Neural cell (in vitro differentiated cells): ENCODE measurements around the gene FKTN. TPM values are rescaled to one million over a fixed set of nuclear protein-coding genes. Genes with fewer than 3 reads are reported as not detected.

Experiments used
- H2AFZ ChIP-seq: fragments of 200-600, 300-800 bp; sonication (generic), shearing (Covaris generic); 2 replicates; pipeline ENCODE4 v1.6.0; 2014; ENCODE audit warnings: low read depth, mild to moderate bottlenecking, antibody characterized with exemption, low read length, moderate library complexity
- H3F3A ChIP-seq: fragments of 200-600 bp; shearing (Covaris generic); 2 replicates; pipeline ENCODE4 v1.6.1; 2016; ENCODE audit warnings: mild to moderate bottlenecking, moderate library complexity, mixed read lengths, antibody characterized with exemption, low read length; ENCODE audit not compliant: insufficient read depth, poor library complexity, severe bottlenecking
- H3K27ac ChIP-seq: fragments of 200-600, 300-800 bp; sonication (generic), shearing (Covaris generic); 2 replicates; pipeline ENCODE4 v1.5.1; 2014; ENCODE audit warnings: mild to moderate bottlenecking, low read length, moderate library complexity
- H3K27me3 ChIP-seq: fragments of 300-800, 200-600 bp; sonication (generic), shearing (Covaris generic); 2 replicates; pipeline ENCODE4 v1.6.0; 2014; ENCODE audit warnings: mild to moderate bottlenecking, low read depth, low read length, moderate library complexity; ENCODE audit not compliant: insufficient read depth
- H3K36me3 ChIP-seq: fragments of 300-800, 200-600 bp; sonication (generic), shearing (Covaris generic); 2 replicates; pipeline ENCODE4 v1.5.1; 2014; ENCODE audit warnings: mild to moderate bottlenecking, antibody characterized with exemption, low read length, moderate library complexity; ENCODE audit not compliant: insufficient read depth
- H3K4me2 ChIP-seq: fragments of 300-800, 200-600 bp; sonication (generic), shearing (Covaris generic); 2 replicates; pipeline ENCODE4 v1.6.0; 2014; ENCODE audit warnings: mild to moderate bottlenecking, low read length
- H3K4me3 ChIP-seq: fragments of 300-800, 200-600 bp; sonication (generic), shearing (Covaris generic); 2 replicates; pipeline ENCODE4 v1.5.1; 2014; ENCODE audit warnings: mild to moderate bottlenecking, low read length, moderate library complexity
- H3K79me2 ChIP-seq: fragments of 200-600 bp; shearing (Covaris generic); replicated peaks from 2 replicates; pipeline ENCODE4 v1.6.0; 2014; ENCODE audit warnings: mild to moderate bottlenecking, low read length, moderate library complexity; ENCODE audit not compliant: insufficient read depth
- H3K9ac ChIP-seq: fragments of 300-800, 200-600 bp; sonication (generic), shearing (Covaris generic); 2 replicates; pipeline ENCODE4 v1.6.1; 2016; ENCODE audit warnings: mild to moderate bottlenecking, low read length, mixed read lengths
- H3K9me2 ChIP-seq: fragments of 200-600 bp; shearing (Covaris generic); 2 replicates; pipeline ENCODE4 v1.6.1; 2016; ENCODE audit warnings: mild to moderate bottlenecking, low read length, mixed read lengths; ENCODE audit not compliant: insufficient read depth
- H3K9me3 ChIP-seq: fragments of 200-600, 300-800 bp; sonication (generic), shearing (Covaris generic); 2 replicates; pipeline ENCODE4 v1.6.1; 2016; ENCODE audit warnings: mild to moderate bottlenecking, mixed run types, low read length, moderate library complexity, mixed read lengths
- H4K20me1 ChIP-seq: fragments of 200-600 bp; shearing (Covaris generic); 2 replicates; pipeline ENCODE4 v1.6.1; 2016; ENCODE audit warnings: mild to moderate bottlenecking, mixed run types; ENCODE audit not compliant: insufficient read depth
- POLR2AphosphoS5 ChIP-seq: IDR thresholded peaks from 2 replicates; pipeline ENCODE4 v1.6.1; 2012
- SMC3 ChIP-seq: fragments of 450-650 bp; conservative IDR thresholded peaks from 2 replicates; pipeline ENCODE4 v1.6.1; 2014; ENCODE audit warnings: antibody characterized with exemption, mild to moderate bottlenecking, moderate library complexity; ENCODE audit not compliant: poor library complexity
- TAF1 ChIP-seq: IDR thresholded peaks from 2 replicates; pipeline ENCODE4 v1.6.1; 2012; ENCODE audit warnings: low read depth
- polyA plus RNA-seq: library from polyadenylated mRNA; depleted of rRNA; stranded (reverse); fragments of >200 nt; gene quantifications from 2 replicates; pipeline ENCODE4 v1.2.3, GENCODE V29; 2014
- TF ChIP-seq, protein P1 (sequence below): fragments of 450-650 bp; IDR thresholded peaks from 2 replicates; pipeline ENCODE4 v1.5.1; 2014; ENCODE audit warnings: antibody characterized with exemption, mild to moderate bottlenecking, moderate library complexity; ENCODE audit not compliant: poor library complexity, severe bottlenecking
- TF ChIP-seq, protein P2 (sequence below): IDR thresholded peaks from 2 replicates; pipeline ENCODE4 v1.6.1; 2012; ENCODE audit warnings: borderline replicate concordance

The FKTN gene
- polyA plus RNA-seq, 1 donor from 2014 or later = 52.1 TPM

DNA sequence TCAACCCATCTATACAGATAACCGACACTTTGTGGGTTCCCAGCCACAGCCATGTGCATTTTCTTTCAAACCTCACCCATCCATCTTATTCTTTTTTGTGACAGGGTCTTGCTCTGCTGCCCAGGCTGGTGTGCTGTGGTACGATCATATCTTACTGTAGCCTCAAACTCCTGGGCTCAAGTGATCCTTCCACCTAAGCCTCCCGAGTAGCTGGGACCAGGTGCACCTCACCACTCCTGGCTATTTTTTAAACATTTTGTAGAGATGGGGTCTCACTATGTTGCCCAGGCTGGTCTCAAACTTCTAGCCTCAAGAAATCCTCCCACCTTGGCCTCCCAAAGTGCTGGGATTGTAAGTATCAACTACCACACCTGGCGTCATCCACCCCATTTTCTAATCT lies 129.0 kb downstream of the FKTN start:
- Histone ChIP-seq H3K9me2 (no peaks in the 10 kb centered on the region), H3K4me3 (no peak overlapping the region), H3K9me3 (no peaks in the 10 kb centered on the region), H2AFZ (no peak overlapping the region), H3F3A (no peaks in the 10 kb centered on the region), H3K4me2 (no peak overlapping the region), H3K27me3 (peaks cover 1% of the 10 kb centered on the region), H3K79me2 (no peaks in the 10 kb centered on the region), H3K27ac (no peak overlapping the region), H3K9ac (no peak overlapping the region), H4K20me1 (no peaks in the 10 kb centered on the region), H3K36me3 (no peaks in the 10 kb centered on the region)
- TF ChIP-seq POLR2AphosphoS5 = no peak
- TF ChIP-seq, protein P1, sequence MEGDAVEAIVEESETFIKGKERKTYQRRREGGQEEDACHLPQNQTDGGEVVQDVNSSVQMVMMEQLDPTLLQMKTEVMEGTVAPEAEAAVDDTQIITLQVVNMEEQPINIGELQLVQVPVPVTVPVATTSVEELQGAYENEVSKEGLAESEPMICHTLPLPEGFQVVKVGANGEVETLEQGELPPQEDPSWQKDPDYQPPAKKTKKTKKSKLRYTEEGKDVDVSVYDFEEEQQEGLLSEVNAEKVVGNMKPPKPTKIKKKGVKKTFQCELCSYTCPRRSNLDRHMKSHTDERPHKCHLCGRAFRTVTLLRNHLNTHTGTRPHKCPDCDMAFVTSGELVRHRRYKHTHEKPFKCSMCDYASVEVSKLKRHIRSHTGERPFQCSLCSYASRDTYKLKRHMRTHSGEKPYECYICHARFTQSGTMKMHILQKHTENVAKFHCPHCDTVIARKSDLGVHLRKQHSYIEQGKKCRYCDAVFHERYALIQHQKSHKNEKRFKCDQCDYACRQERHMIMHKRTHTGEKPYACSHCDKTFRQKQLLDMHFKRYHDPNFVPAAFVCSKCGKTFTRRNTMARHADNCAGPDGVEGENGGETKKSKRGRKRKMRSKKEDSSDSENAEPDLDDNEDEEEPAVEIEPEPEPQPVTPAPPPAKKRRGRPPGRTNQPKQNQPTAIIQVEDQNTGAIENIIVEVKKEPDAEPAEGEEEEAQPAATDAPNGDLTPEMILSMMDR = no peak
- TF ChIP-seq, protein P2, sequence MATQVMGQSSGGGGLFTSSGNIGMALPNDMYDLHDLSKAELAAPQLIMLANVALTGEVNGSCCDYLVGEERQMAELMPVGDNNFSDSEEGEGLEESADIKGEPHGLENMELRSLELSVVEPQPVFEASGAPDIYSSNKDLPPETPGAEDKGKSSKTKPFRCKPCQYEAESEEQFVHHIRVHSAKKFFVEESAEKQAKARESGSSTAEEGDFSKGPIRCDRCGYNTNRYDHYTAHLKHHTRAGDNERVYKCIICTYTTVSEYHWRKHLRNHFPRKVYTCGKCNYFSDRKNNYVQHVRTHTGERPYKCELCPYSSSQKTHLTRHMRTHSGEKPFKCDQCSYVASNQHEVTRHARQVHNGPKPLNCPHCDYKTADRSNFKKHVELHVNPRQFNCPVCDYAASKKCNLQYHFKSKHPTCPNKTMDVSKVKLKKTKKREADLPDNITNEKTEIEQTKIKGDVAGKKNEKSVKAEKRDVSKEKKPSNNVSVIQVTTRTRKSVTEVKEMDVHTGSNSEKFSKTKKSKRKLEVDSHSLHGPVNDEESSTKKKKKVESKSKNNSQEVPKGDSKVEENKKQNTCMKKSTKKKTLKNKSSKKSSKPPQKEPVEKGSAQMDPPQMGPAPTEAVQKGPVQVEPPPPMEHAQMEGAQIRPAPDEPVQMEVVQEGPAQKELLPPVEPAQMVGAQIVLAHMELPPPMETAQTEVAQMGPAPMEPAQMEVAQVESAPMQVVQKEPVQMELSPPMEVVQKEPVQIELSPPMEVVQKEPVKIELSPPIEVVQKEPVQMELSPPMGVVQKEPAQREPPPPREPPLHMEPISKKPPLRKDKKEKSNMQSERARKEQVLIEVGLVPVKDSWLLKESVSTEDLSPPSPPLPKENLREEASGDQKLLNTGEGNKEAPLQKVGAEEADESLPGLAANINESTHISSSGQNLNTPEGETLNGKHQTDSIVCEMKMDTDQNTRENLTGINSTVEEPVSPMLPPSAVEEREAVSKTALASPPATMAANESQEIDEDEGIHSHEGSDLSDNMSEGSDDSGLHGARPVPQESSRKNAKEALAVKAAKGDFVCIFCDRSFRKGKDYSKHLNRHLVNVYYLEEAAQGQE = no peak
- no peak for TF ChIP-seq SMC3
- TF ChIP-seq TAF1 = no peak

Other genes starting within 250 kb of the FKTN start
- gene FSD1L, start 110.1 kb upstream of the FKTN start, polyA plus RNA-seq = 38.5 and 42.8 TPM in 2 replicates
- 0.88 TPM in 1 of 2 replicates, not detected in the other for gene TAL2, start 104.3 kb downstream of the FKTN start, polyA plus RNA-seq
- gene TMEM38B, start 136.4 kb downstream of the FKTN start, polyA plus RNA-seq = 24.5 and 30.9 TPM in 2 replicates